GM12878 (cell line): ENCODE measurements around the gene DTD1. TPM values are rescaled to one million over a fixed set of nuclear protein-coding genes. Genes with fewer than 3 reads are reported as not detected.

Source experiments
- ATAC-seq: fragments of 200-7000 bp; cut with Tn5 transposase; 3 replicates; pipeline ENCODE4 v1.9.1; 2020; ENCODE audit warnings: mild to moderate bottlenecking, moderate library complexity
- BruUV-seq: library from RNA; stranded (reverse); fragments of 400-500 nt; replicated peaks from 2 replicates; lab custom pipeline; 2021; lab: Mats Ljungman, UMichigan
- CTCF ChIA-PET: fragments of 300-600 bp; sonication (Branson Sonifier 250); formaldehyde crosslinking; extraction: SDS; loops from one replicate; lab custom pipeline; 2021; ENCODE audit warnings: inconsistent platforms; lab: Yijun Ruan, JAX
- POLR2A ChIA-PET: fragments of 350-600 bp; formaldehyde crosslinking; extraction: SDS; loops from one replicate; lab custom pipeline; 2021; ENCODE audit warnings: inconsistent platforms; lab: Charles Lee
- RAD21 ChIA-PET: fragments of 300-600 bp; sonication (Branson Sonifier 250); formaldehyde crosslinking; loops from one replicate; lab custom pipeline; 2023; ENCODE audit warnings: antibody characterized with exemption; ENCODE audit not compliant: unreplicated experiment; lab: Charles Lee
- SMC1A ChIA-PET: fragments of 300-600 bp; sonication (Branson Sonifier 250); formaldehyde crosslinking; loops from one replicate; lab custom pipeline; 2023; ENCODE audit not compliant: unreplicated experiment, uncharacterized antibody; lab: Charles Lee
- DNase-seq: peaks from one replicate; pipeline ENCODE4 v3.0.0-alpha.2; 2011; ENCODE audit warnings: low read depth, low spot score
- FAIRE-seq: peaks from 3 replicates; lab custom pipeline; 2011; peaks lifted over from hg19 to GRCh38; lab: Jason Lieb, UNC
- H2AFZ ChIP-seq: 2 replicates; pipeline ENCODE4 v1.6.0; 2011; ENCODE audit warnings: low read depth, low read length, control low read depth; ENCODE audit not compliant: control insufficient read depth
- H3K27ac ChIP-seq: 2 replicates; pipeline ENCODE4 v1.5.1; 2011; ENCODE audit warnings: control low read depth; ENCODE audit not compliant: control insufficient read depth, insufficient read depth
- H3K27me3 ChIP-seq, 2 experiments: replicated peaks in 1 of 2; 2 replicates each; pipeline versions ENCODE4 v1.6.0 to v1.6.1; 2011; ENCODE audit warnings: low read length in 1 of 2; ENCODE audit not compliant: control insufficient read depth in 2 of 2, insufficient read depth in 2 of 2
- H3K36me3 ChIP-seq, 2 experiments: 2 replicates each; pipeline ENCODE4 v1.5.1; 2011; ENCODE audit warnings: low read length in 1 of 2; ENCODE audit not compliant: control insufficient read depth in 2 of 2, insufficient read depth in 2 of 2
- H3K4me1 ChIP-seq: 2 replicates; pipeline ENCODE4 v1.6.1; 2011; ENCODE audit warnings: mild to moderate bottlenecking, low read length, moderate library complexity, mixed read lengths; ENCODE audit not compliant: control insufficient read depth, insufficient read depth
- H3K4me2 ChIP-seq: 2 replicates; pipeline ENCODE4 v1.6.0; 2011; ENCODE audit warnings: control low read depth; ENCODE audit not compliant: control insufficient read depth, insufficient read depth
- H3K4me3 ChIP-seq: fragments of 200-600 bp; sonication (generic); 2 replicates; pipeline ENCODE4 v1.5.1; 2016
- H3K79me2 ChIP-seq: 2 replicates; pipeline ENCODE4 v1.6.0; 2011; ENCODE audit warnings: low read length; ENCODE audit not compliant: control insufficient read depth, insufficient read depth
- H3K9ac ChIP-seq: 2 replicates; pipeline ENCODE4 v1.8.0; 2011; ENCODE audit warnings: low read length, control low read depth, mixed read lengths; ENCODE audit not compliant: control insufficient read depth, insufficient read depth
- H3K9me3 ChIP-seq: replicated peaks from 3 replicates; pipeline ENCODE4 v1.5.1; 2011; ENCODE audit warnings: mild to moderate bottlenecking, low read length; ENCODE audit not compliant: control insufficient read depth, insufficient read depth
- H4K20me1 ChIP-seq: 2 replicates; pipeline ENCODE4 v1.6.0; 2011; ENCODE audit not compliant: control insufficient read depth, insufficient read depth
- DPF2 ChIP-seq: fragments of 450-650 bp; IDR thresholded peaks from 2 replicates; pipeline ENCODE4 v1.6.1; 2017; ENCODE audit warnings: mild to moderate bottlenecking
- MYC ChIP-seq: IDR thresholded peaks from 2 replicates; pipeline ENCODE4 v1.6.1; 2011; ENCODE audit warnings: mild to moderate bottlenecking, low read length, moderate library complexity, inconsistent platforms; ENCODE audit not compliant: insufficient read depth, insufficient replicate concordance, insufficient read length, severe bottlenecking
- POLR2AphosphoS5 ChIP-seq: IDR thresholded peaks from 2 replicates; pipeline ENCODE4 v1.6.1; 2011; ENCODE audit warnings: mild to moderate bottlenecking, low read length, inconsistent platforms
- RELB ChIP-seq: fragments of 450-650 bp; IDR thresholded peaks from 2 replicates; pipeline ENCODE4 v1.6.1; 2017; ENCODE audit warnings: low read depth, mild to moderate bottlenecking, moderate library complexity
- YY1 ChIP-seq: IDR thresholded peaks from 2 replicates; pipeline ENCODE4 v1.6.1; 2011; ENCODE audit warnings: low read depth, mild to moderate bottlenecking, low read length
- WGBS: methylation state at CpG from one replicate; pipeline ENCODE4 v1.1.6; 2016; ENCODE audit warnings: low lambda C conversion rate; ENCODE audit not compliant: insufficient replicate concordance, insufficient coverage; ENCODE audit errors: missing lambda C conversion rate; 5-methylcytosine and 5-hydroxymethylcytosine counted together
- in situ Hi-C: fragments of 300-500 bp; cut with MboI; formaldehyde crosslinking; loops from 9 replicates; pipeline ENCODE4 v1.14.3; 2018; ENCODE audit warnings: mixed read lengths
- intact Hi-C: fragments of 100-400 bp; cut with micrococcal nuclease; formaldehyde crosslinking; loops from one replicate; pipeline ENCODE4 v1.14.2; 2022; ENCODE audit not compliant: unreplicated experiment
- polyA plus RNA-seq, 11 experiments: library from polyadenylated mRNA; depleted of rRNA in 4 of 11; unstranded in 6 of 11; stranded (reverse) in 5 of 11; fragments of >200 nt; fragmentation: Nextera tagmentation in 4 of 11; fragmentation: Illumina TruSeq in 1 of 11; extraction: Ambion mirVana in 4 of 11; extraction: Trizol in 1 of 11; gene quantifications; 1 replicate in 1 of 11; 2 replicates in 10 of 11; pipeline versions ENCODE4 v1.2.1 to v1.2.3, GENCODE V29; 2011 to 2016; ENCODE audit warnings: inconsistent platforms in 2 of 11, missing spikeins in 2 of 11, low read depth in 1 of 11
- total RNA-seq, 4 experiments: library from RNA; depleted of rRNA in 3 of 4; stranded (reverse); fragments of >200 nt in 3 of 4; fragmentation: Illumina TruSeq in 1 of 4; extraction: Trizol in 1 of 4; gene quantifications; 2 replicates each; pipeline versions ENCODE4 v1.2.1 to v1.2.3, GENCODE V29; 2013 to 2021
- TF ChIP-seq, protein P1 (sequence below), 3 experiments: IDR thresholded peaks in 2 of 3; conservative IDR thresholded peaks in 1 of 3; 2 replicates each; pipeline ENCODE4 v1.5.1; 2011; ENCODE audit warnings: low read depth in 3 of 3, low read length in 3 of 3, mild to moderate bottlenecking in 3 of 3, control low read depth in 2 of 3, moderate library complexity in 2 of 3, inconsistent platforms in 1 of 3, mixed read lengths in 1 of 3; ENCODE audit not compliant: control insufficient read depth in 2 of 3, insufficient read depth in 1 of 3; ENCODE audit errors: extremely low read depth in 1 of 3

The DTD1 gene
- total and polyA plus RNA-seq, 10 of the 15 experiments (the other 5 are each of a cell fraction or from before 2014, with no cell fraction given) = 24.3 to 99.8 (median 63.3) TPM

DNA sequence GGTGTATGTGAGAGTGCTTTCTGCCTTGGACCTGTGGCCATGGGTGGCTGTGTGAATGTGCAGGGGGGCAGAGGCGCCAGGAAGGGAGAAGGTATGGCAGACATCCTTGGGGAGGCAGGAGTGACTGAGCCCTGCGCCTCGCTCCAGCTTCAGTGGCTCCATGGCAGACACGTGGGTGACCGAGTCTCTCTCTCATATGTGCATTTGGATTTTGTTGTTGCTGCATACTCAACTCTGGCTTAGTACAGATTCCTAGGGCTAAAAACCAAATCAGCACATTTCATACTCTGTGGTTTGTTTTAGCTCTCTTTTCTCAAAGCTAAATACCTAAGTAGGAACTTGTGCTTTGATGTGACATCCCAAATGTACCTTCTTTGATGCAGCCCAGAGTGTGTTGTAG lies 97.6 kb downstream of the DTD1 start (continued):
- no peak for TF ChIP-seq YY1

- H3K36me3 ChIP-seq = no peaks in the 10 kb centered on the region
- TF ChIP-seq POLR2AphosphoS5 (no peak), MYC (no peak), RELB (no peak), DPF2 (no peak)
- TF ChIP-seq, protein P1, sequence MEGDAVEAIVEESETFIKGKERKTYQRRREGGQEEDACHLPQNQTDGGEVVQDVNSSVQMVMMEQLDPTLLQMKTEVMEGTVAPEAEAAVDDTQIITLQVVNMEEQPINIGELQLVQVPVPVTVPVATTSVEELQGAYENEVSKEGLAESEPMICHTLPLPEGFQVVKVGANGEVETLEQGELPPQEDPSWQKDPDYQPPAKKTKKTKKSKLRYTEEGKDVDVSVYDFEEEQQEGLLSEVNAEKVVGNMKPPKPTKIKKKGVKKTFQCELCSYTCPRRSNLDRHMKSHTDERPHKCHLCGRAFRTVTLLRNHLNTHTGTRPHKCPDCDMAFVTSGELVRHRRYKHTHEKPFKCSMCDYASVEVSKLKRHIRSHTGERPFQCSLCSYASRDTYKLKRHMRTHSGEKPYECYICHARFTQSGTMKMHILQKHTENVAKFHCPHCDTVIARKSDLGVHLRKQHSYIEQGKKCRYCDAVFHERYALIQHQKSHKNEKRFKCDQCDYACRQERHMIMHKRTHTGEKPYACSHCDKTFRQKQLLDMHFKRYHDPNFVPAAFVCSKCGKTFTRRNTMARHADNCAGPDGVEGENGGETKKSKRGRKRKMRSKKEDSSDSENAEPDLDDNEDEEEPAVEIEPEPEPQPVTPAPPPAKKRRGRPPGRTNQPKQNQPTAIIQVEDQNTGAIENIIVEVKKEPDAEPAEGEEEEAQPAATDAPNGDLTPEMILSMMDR (IDR thresholded peaks at IDR 0.05 in 2 of 3, conservative IDR thresholded peaks at IDR 0.05 in 1 of 3; ENCODE audit: control insufficient read depth in 2 of 3, extremely low read depth in 1 of 3, insufficient read depth in 1 of 3, low read depth in 3 of 3, low read length in 3 of 3) = no peak
- H4K20me1 ChIP-seq = no peaks in the 10 kb centered on the region; the same call in 1 of the 2 replicates
- no peaks in the 10 kb centered on the region for H3K27me3 ChIP-seq
- H3K9me3 ChIP-seq = no peaks in the 10 kb centered on the region
- FAIRE-seq (no peak), ATAC-seq (no peak), DNase-seq (no peak)
- SMC1A ChIA-PET = interaction anchor here (0.7 to 1.4 kb wide), 2 partner anchors 16 to 19 kb away, joined by 3 to 4 read pairs; no protein-coding TSS in a partner anchor
- no peaks in the 10 kb centered on the region for H3K79me2 ChIP-seq
- CTCF ChIA-PET = no interaction called here
- POLR2A ChIA-PET = no interaction called here
- in situ Hi-C loops (no loop called here), intact Hi-C loops (no loop called here)
- H3K4me2 ChIP-seq = no peak overlapping the region
- no peaks in the 10 kb centered on the region for H3K4me1 ChIP-seq
- RAD21 ChIA-PET = no interaction called here
- no TSS peak for BruUV-seq
- H3K9ac ChIP-seq = no peak overlapping the region
- no peak overlapping the region for H3K4me3 ChIP-seq
- WGBS = 92% methylated on average over 1 of the region's 1 CpG
- H2AFZ ChIP-seq = no peak overlapping the region
- H3K27ac ChIP-seq = no peak overlapping the region
Measured at GRCh38 chr20:18686696-18687095, 98.8 kb downstream of the DTD1 start.
